Measurements from ENCODE around the gene DOCK10. TPM values are rescaled to one million over a fixed set of nuclear protein-coding genes. Genes with fewer than 3 reads are reported as not detected.

The DOCK10 gene
- total RNA-seq, 2 experiments from 2014 or later = 223 to 239 TPM

DNA sequence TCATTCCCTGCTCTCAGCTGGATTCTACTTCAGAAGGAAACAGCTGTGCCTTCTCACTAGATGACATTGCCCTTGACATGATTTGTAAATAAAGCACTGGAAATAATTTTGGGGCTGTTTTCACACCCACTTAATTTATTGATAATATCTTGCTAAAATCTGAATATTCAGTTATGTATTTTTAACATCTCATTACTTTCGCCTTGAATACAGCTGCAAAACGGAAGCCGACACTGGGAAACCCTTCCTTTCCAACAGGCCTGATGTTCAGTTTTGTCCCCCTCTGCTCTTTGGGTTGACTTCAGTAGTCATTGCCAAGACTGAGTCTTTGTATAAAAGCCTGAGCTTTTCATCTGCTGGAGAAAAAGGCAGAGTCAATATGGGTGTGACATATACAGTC is 82.7 kb downstream of the DOCK10 start:
- Mint-ChIP-seq H3K36me3 (ENCODE audit: low read depth) (peaks cover 46% of the 10 kb centered on the region), H3K27me3 (no peaks in the 10 kb centered on the region), H3K4me3 (no peak overlapping the region), H3K9me3 (peaks cover 3% of the 10 kb centered on the region), H3K4me1 (peaks cover 58% of the 10 kb centered on the region), H3K27ac (no peak overlapping the region)
- CTCF ChIA-PET = no interaction called here
- POLR2A ChIA-PET = interaction anchor here (1.2 to 5.6 kb wide), 3 partner anchors 13 to 83 kb away, joined by 4 to 37 read pairs (median 4); partner anchors contain the start of gene DOCK10
- DNase-seq = no peak

DNA sequence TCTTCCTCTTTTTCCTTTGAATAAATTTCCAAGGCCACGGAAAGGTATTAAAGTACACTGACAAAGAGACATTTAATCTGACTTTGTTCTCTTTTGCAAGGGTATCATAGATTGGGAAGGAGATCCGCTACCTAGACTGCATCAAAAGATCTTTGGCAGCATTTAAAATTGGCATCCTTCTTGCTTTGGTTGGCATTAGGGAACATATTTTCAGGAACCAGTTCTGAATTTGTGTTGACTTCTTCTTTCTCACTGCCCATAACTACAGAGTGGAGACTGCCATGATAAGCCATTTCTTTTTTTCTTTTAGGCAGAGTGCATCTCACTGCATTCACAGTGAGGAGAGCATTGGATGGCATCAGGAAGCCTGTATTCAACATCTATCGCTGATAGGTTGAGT is 83.4 kb downstream of the DOCK10 start:
- H3K27me3 Mint-ChIP-seq = no peaks in the 10 kb centered on the region
- peaks cover 63% of the 10 kb centered on the region for H3K4me1 Mint-ChIP-seq
- ChIA-PET POLR2A (interaction anchor here (1.4 to 5.6 kb wide), 2 partner anchors 12 to 33 kb away, joined by 4 to 37 read pairs; no protein-coding TSS in a partner anchor), CTCF (no interaction called here)
- no peak for DNase-seq
- H3K36me3 Mint-ChIP-seq (ENCODE audit: low read depth) = peaks cover 45% of the 10 kb centered on the region
- H3K4me3 Mint-ChIP-seq = no peak overlapping the region
- H3K9me3 Mint-ChIP-seq = peaks cover 3% of the 10 kb centered on the region
- no peak overlapping the region for H3K27ac Mint-ChIP-seq

GRCh38 chr2:224958462-224958857 is 83.8 kb downstream of the DOCK10 start:
- Mint-ChIP-seq H3K9me3 (peaks cover 3% of the 10 kb centered on the region), H3K36me3 (ENCODE audit: low read depth) (peaks cover 45% of the 10 kb centered on the region), H3K4me1 (peaks cover 67% of the 10 kb centered on the region), H3K4me3 (no peak overlapping the region), H3K27me3 (no peaks in the 10 kb centered on the region), H3K27ac (no peak overlapping the region)
- DNase-seq = no peak
- CTCF ChIA-PET = no interaction called here
- POLR2A ChIA-PET = interaction anchor here (1.6 to 5.6 kb wide), 2 partner anchors 12 to 15 kb away, joined by 6 to 37 read pairs; no protein-coding TSS in a partner anchor

DNA sequence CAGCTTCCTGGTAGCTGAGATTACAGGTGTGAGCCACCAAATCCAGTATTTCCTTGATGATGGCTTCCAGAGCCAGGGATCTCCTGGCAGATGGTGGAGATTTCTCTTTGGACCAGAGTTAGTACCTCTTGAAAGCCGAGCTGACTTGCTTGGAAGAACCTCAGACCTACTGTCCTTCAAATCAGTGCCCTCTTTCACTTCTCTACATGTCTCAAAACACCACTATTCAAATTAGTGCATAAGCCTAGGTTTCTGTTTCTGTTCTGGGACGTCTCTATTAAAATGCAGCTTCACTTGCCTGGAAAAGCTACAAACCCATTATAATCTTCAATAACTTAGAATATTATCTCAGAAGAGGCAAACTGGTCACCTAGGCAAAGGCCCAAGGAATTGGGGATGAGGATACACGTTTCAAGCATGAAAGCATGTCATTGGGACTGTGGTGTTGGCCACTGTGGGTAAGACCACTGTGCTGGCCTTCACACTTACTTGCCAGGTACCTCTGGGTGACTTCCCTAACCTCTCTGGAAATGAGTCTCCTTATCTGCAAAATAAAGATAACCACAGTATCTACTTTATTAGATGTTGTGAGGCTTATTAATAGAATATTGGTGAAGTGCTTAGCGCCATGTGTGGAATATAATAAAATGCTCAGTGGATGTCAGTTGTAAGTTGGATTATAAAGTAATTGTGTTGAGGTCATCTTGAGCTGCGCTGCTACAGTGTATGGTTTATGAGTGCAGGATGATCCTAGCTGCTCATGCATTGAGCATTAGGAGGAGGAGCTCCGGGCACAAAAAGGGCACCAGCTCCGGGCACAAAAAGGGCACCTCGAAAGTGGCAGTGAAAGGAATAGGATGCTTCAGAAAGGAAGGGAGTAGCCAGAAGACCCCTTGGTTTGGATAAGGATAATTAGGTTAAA is 84.5 kb downstream of the DOCK10 start:
- peaks cover 3% of the 10 kb centered on the region for H3K9me3 Mint-ChIP-seq
- H3K27me3 Mint-ChIP-seq = no peaks in the 10 kb centered on the region
- POLR2A ChIA-PET = interaction anchor here (0.9 to 5.6 kb wide), 5 partner anchors 11 to 30 kb away, joined by 3 to 37 read pairs (median 6); no protein-coding TSS in a partner anchor
- DNase-seq = no peak
- peaks cover 71% of the 10 kb centered on the region for H3K4me1 Mint-ChIP-seq
- no peak overlapping the region for H3K4me3 Mint-ChIP-seq
- peaks cover 46% of the 10 kb centered on the region for H3K36me3 Mint-ChIP-seq (ENCODE audit: low read depth)
- H3K27ac Mint-ChIP-seq = peak overlapping the region; percentile 58
- CTCF ChIA-PET = no interaction called here

GRCh38 chr2:224956706-224957105 is 85.6 kb downstream of the DOCK10 start:
- POLR2A ChIA-PET = interaction anchor here (1.2 to 5.6 kb wide), 2 partner anchors 10 to 29 kb away, joined by 6 to 37 read pairs; no protein-coding TSS in a partner anchor
- peaks cover 42% of the 10 kb centered on the region for H3K36me3 Mint-ChIP-seq (ENCODE audit: low read depth)
- H3K27ac Mint-ChIP-seq = no peak overlapping the region
- CTCF ChIA-PET = interaction anchor here (0.6 kb wide), 1 partner anchor 107 kb away, joined by 3 read pairs; no protein-coding TSS in a partner anchor
- peaks cover 73% of the 10 kb centered on the region for H3K4me1 Mint-ChIP-seq
- no peaks in the 10 kb centered on the region for H3K27me3 Mint-ChIP-seq
- peaks cover 2% of the 10 kb centered on the region for H3K9me3 Mint-ChIP-seq
- DNase-seq = no peak
- H3K4me3 Mint-ChIP-seq = no peak overlapping the region

GRCh38 chr2:224954980-224955379 is 87.3 kb downstream of the DOCK10 start:
- H3K27me3 Mint-ChIP-seq = no peaks in the 10 kb centered on the region
- ChIA-PET CTCF (interaction anchor here (1.5 kb wide), 1 partner anchor 47 kb away, joined by 6 read pairs; no protein-coding TSS in a partner anchor), POLR2A (interaction anchor here (0.9 to 1.4 kb wide), 3 partner anchors 11 to 28 kb away, joined by 3 read pairs; no protein-coding TSS in a partner anchor)
- DNase-seq = no peak
- no peaks in the 10 kb centered on the region for H3K9me3 Mint-ChIP-seq
- H3K4me1 Mint-ChIP-seq = peaks cover 74% of the 10 kb centered on the region
- no peak overlapping the region for H3K4me3 Mint-ChIP-seq
- peaks cover 38% of the 10 kb centered on the region for H3K36me3 Mint-ChIP-seq (ENCODE audit: low read depth)
- H3K27ac Mint-ChIP-seq = no peak overlapping the region

DNA sequence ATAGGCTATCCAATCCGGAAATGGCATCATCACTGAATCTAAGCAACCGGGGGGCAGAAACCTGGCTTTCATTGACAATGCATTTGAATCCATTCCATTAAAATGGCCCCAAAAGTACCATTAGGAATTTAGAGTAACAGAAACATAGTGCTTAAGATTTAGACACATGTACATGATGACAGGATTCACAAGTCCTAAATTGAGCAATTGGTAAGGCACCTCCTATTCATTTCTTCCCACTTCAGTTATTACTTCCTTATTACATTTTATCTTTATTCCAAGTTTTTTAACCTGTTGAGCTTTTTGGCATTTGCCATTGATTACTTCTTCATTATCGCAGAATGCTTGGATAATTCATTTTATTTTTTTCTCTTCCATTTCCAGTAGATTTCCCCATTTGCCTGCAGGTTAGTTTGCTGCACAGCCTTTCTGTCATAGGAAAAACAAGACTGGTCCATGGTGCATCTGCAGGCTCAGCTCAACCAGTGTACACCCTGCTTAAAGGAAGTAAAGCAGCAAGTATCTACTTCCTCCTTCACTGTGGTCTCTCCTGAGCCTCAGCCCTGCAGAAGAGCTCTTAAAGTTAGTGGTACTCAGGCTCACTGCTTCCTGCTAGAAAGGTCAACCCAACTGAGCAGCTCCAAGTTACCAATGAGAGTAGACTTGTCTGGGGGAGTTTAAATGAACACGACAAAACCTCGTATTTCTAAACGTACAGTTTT is 89.2 kb downstream of the DOCK10 start:
- ChIA-PET CTCF (interaction anchor here (0.7 to 2.9 kb wide), 6 partner anchors 8 to 49 kb away, joined by 3 to 11 read pairs (median 4); no protein-coding TSS in a partner anchor), POLR2A (interaction anchor here (0.7 to 19.5 kb wide), 12 partner anchors 10 to 89 kb away, joined by 3 to 546 read pairs (median 4); partner anchors contain the start of gene DOCK10)
- Mint-ChIP-seq H3K27me3 (no peaks in the 10 kb centered on the region), H3K4me1 (peaks cover 79% of the 10 kb centered on the region), H3K4me3 (peak overlapping the region; percentile 29), H3K9me3 (no peaks in the 10 kb centered on the region), H3K27ac (peak overlapping the region; percentile 72), H3K36me3 (ENCODE audit: low read depth) (peaks cover 50% of the 10 kb centered on the region)
- peak; percentile 65 for DNase-seq

- peaks cover 42% of the 10 kb centered on the region for H3K36me3 Mint-ChIP-seq (ENCODE audit: low read depth)
- CTCF ChIA-PET = interaction anchor here (0.6 to 2.9 kb wide), 3 partner anchors 8 to 50 kb away, joined by 3 to 11 read pairs (median 4); no protein-coding TSS in a partner anchor
- H3K27ac Mint-ChIP-seq = peak overlapping the region; percentile 76
- DNase-seq = no peak
- H3K27me3 Mint-ChIP-seq = no peaks in the 10 kb centered on the region
- H3K4me1 Mint-ChIP-seq = peaks cover 77% of the 10 kb centered on the region
- H3K9me3 Mint-ChIP-seq = no peaks in the 10 kb centered on the region
- no peak overlapping the region for H3K4me3 Mint-ChIP-seq
- POLR2A ChIA-PET = interaction anchor here (0.6 to 19.5 kb wide), 6 partner anchors 9 to 33 kb away, joined by 3 to 546 read pairs (median 4); no protein-coding TSS in a partner anchor
Observed at GRCh38 chr2:224951723-224952481, 90.4 kb downstream of the DOCK10 start.

DNA sequence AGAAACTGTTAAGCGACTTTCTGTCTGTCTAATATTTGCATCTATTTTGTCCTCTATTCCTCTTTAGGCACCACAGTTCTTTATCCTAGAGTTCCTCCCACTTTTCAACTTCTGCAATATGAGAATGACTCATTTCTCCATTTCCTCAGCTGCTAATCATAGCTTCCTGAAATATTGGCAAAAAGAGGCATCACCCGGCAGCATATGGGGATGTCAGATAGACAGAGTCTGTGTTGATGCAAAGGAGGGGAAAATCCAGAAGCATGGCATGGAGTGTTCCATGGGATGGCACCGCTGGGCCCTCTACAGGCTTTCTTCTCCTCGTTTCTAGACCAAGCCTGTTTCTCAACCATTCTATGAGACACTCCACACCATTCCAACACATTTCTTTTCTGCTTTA is 93.4 kb downstream of the DOCK10 start:
- Mint-ChIP-seq H3K4me1 (peaks cover 67% of the 10 kb centered on the region), H3K27me3 (no peaks in the 10 kb centered on the region), H3K27ac (peak overlapping the region; percentile 38), H3K36me3 (ENCODE audit: low read depth) (peaks cover 59% of the 10 kb centered on the region), H3K4me3 (no peak overlapping the region), H3K9me3 (no peaks in the 10 kb centered on the region)
- CTCF ChIA-PET = no interaction called here
- no peak for DNase-seq
- POLR2A ChIA-PET = interaction anchor here (0.8 to 19.5 kb wide), 7 partner anchors 10 to 104 kb away, joined by 3 to 546 read pairs (median 4); no protein-coding TSS in a partner anchor

- H3K36me3 Mint-ChIP-seq (ENCODE audit: low read depth) = peaks cover 59% of the 10 kb centered on the region
- CTCF ChIA-PET = interaction anchor here (1.3 to 3.9 kb wide), 3 partner anchors 21 to 54 kb away, joined by 4 to 22 read pairs (median 7); no protein-coding TSS in a partner anchor
- DNase-seq = no peak
- H3K9me3 Mint-ChIP-seq = no peaks in the 10 kb centered on the region
- no peak overlapping the region for H3K4me3 Mint-ChIP-seq
- peak overlapping the region; percentile 37 for H3K27ac Mint-ChIP-seq
- H3K4me1 Mint-ChIP-seq = peaks cover 65% of the 10 kb centered on the region
- POLR2A ChIA-PET = interaction anchor here (1.0 to 19.5 kb wide), 11 partner anchors 10 to 94 kb away, joined by 3 to 546 read pairs (median 27); partner anchors contain the start of gene DOCK10
- no peaks in the 10 kb centered on the region for H3K27me3 Mint-ChIP-seq
Observed at GRCh38 chr2:224948005-224948404, 94.3 kb downstream of the DOCK10 start.

- peaks cover 62% of the 10 kb centered on the region for H3K4me1 Mint-ChIP-seq
- CTCF ChIA-PET = interaction anchor here (1.3 to 3.9 kb wide), 5 partner anchors 10 to 55 kb away, joined by 4 to 22 read pairs (median 6); no protein-coding TSS in a partner anchor
- no peaks in the 10 kb centered on the region for H3K9me3 Mint-ChIP-seq
- H3K27me3 Mint-ChIP-seq = no peaks in the 10 kb centered on the region
- H3K36me3 Mint-ChIP-seq (ENCODE audit: low read depth) = peaks cover 59% of the 10 kb centered on the region
- POLR2A ChIA-PET = interaction anchor here (0.7 to 19.5 kb wide), 12 partner anchors 10 to 94 kb away, joined by 3 to 546 read pairs (median 19); partner anchors contain the start of gene DOCK10
- H3K27ac Mint-ChIP-seq = peak overlapping the region; percentile 92
- no peak for DNase-seq
- peak overlapping the region; percentile 87 for H3K4me3 Mint-ChIP-seq
Observed at GRCh38 chr2:224947566-224947965, 94.7 kb downstream of the DOCK10 start.

Measured in activated CD4-positive, alpha-beta memory T cell treated with anti-CD3 and anti-CD28 coated beads, Interleukin-2, amount 10 ng/mL, durations not matched to agents 7 days and 5 days (primary cell).